ENCODE measurements around the gene DGKD.

Gene DGKD

DNA sequence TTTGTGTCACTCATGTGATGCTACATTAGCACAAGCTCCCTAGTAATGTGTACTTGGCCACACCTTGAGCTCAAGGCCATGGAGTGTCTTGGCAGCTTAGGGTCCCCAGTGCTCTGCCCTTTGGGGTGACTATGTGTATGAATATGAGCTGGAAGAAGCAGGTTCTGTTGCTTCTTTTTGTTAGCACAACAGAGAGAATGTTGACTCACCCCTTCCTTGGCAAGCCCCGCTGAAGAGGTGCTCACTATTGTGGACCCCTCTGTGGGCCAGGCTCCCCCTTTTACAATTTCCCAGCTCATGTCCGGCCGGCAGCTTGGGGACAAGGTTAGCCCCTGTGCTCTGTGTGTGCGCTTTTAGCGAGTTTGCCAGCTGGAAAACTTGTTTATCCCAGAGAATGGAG is 48.1 kb downstream of the DGKD start:
- Histone ChIP-seq H3K4me3 (replicated peaks; ENCODE audit: insufficient read depth, low read length) (no peak overlapping the region), H3K27me3 (ENCODE audit: insufficient read depth, poor library complexity, severe bottlenecking) (no peaks in the 10 kb centered on the region), H3K27ac (replicated peaks) (no peak overlapping the region)
- TF ChIP-seq POLR2AphosphoS5 (IDR thresholded peaks at IDR 0.05; ENCODE audit: low read depth) (no peak), SPI1 (IDR thresholded peaks at IDR 0.05; ENCODE audit: borderline replicate concordance, low read depth) (no peak), GABPA (IDR thresholded peaks at IDR 0.05; ENCODE audit: low read depth) (no peak)
- TF ChIP-seq, protein P1, sequence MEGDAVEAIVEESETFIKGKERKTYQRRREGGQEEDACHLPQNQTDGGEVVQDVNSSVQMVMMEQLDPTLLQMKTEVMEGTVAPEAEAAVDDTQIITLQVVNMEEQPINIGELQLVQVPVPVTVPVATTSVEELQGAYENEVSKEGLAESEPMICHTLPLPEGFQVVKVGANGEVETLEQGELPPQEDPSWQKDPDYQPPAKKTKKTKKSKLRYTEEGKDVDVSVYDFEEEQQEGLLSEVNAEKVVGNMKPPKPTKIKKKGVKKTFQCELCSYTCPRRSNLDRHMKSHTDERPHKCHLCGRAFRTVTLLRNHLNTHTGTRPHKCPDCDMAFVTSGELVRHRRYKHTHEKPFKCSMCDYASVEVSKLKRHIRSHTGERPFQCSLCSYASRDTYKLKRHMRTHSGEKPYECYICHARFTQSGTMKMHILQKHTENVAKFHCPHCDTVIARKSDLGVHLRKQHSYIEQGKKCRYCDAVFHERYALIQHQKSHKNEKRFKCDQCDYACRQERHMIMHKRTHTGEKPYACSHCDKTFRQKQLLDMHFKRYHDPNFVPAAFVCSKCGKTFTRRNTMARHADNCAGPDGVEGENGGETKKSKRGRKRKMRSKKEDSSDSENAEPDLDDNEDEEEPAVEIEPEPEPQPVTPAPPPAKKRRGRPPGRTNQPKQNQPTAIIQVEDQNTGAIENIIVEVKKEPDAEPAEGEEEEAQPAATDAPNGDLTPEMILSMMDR (IDR thresholded peaks at IDR 0.05; ENCODE audit: insufficient read depth, low read length), result no peak
- TF ChIP-seq, protein P2, sequence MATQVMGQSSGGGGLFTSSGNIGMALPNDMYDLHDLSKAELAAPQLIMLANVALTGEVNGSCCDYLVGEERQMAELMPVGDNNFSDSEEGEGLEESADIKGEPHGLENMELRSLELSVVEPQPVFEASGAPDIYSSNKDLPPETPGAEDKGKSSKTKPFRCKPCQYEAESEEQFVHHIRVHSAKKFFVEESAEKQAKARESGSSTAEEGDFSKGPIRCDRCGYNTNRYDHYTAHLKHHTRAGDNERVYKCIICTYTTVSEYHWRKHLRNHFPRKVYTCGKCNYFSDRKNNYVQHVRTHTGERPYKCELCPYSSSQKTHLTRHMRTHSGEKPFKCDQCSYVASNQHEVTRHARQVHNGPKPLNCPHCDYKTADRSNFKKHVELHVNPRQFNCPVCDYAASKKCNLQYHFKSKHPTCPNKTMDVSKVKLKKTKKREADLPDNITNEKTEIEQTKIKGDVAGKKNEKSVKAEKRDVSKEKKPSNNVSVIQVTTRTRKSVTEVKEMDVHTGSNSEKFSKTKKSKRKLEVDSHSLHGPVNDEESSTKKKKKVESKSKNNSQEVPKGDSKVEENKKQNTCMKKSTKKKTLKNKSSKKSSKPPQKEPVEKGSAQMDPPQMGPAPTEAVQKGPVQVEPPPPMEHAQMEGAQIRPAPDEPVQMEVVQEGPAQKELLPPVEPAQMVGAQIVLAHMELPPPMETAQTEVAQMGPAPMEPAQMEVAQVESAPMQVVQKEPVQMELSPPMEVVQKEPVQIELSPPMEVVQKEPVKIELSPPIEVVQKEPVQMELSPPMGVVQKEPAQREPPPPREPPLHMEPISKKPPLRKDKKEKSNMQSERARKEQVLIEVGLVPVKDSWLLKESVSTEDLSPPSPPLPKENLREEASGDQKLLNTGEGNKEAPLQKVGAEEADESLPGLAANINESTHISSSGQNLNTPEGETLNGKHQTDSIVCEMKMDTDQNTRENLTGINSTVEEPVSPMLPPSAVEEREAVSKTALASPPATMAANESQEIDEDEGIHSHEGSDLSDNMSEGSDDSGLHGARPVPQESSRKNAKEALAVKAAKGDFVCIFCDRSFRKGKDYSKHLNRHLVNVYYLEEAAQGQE (IDR thresholded peaks at IDR 0.05; ENCODE audit: insufficient replicate concordance, low read depth), result no peak
- no peak for DNase-seq (ENCODE audit: low read depth in 1 of 2, low spot score in 1 of 2)

- no peak for DNase-seq (ENCODE audit: low read depth in 1 of 2, low spot score in 1 of 2)
- no peaks in the 10 kb centered on the region for H3K27me3 ChIP-seq (ENCODE audit: insufficient read depth, poor library complexity, severe bottlenecking)
- no peak overlapping the region for H3K27ac ChIP-seq (replicated peaks)
- H3K4me3 ChIP-seq (replicated peaks; ENCODE audit: insufficient read depth, low read length), result no peak overlapping the region
- TF ChIP-seq POLR2AphosphoS5 (IDR thresholded peaks at IDR 0.05; ENCODE audit: low read depth), result no peak
These were observed 48.5 kb downstream of the DGKD start for GRCh38 chr2:233402789-233403188.

GRCh38 chr2:233404222-233404621 is 49.9 kb downstream of the DGKD start:
- no peak for TF ChIP-seq POLR2AphosphoS5 (IDR thresholded peaks at IDR 0.05; ENCODE audit: low read depth)
- TF ChIP-seq, protein P1 (IDR thresholded peaks at IDR 0.05; ENCODE audit: insufficient read depth, low read length), result peak; percentile 23
- no peak overlapping the region for H3K4me3 ChIP-seq (replicated peaks; ENCODE audit: insufficient read depth, low read length)
- peak in 1 of 2 experiments; percentile 46 for DNase-seq (ENCODE audit: low read depth in 1 of 2, low spot score in 1 of 2)
- H3K27me3 ChIP-seq (ENCODE audit: insufficient read depth, poor library complexity, severe bottlenecking), result no peaks in the 10 kb centered on the region
- H3K27ac ChIP-seq (replicated peaks), result no peak overlapping the region

GRCh38 chr2:233406865-233407264 is 52.6 kb downstream of the DGKD start:
- Histone ChIP-seq H3K27ac (replicated peaks) (no peak overlapping the region), H3K27me3 (ENCODE audit: insufficient read depth, poor library complexity, severe bottlenecking) (no peaks in the 10 kb centered on the region), H3K4me3 (replicated peaks; ENCODE audit: insufficient read depth, low read length) (no peak overlapping the region)
- TF ChIP-seq GABPA (IDR thresholded peaks at IDR 0.05; ENCODE audit: low read depth) (no peak), POLR2AphosphoS5 (IDR thresholded peaks at IDR 0.05; ENCODE audit: low read depth) (no peak)
- TF ChIP-seq, protein P1 (IDR thresholded peaks at IDR 0.05; ENCODE audit: insufficient read depth, low read length), result no peak
- no peak for DNase-seq (ENCODE audit: low read depth in 1 of 2, low spot score in 1 of 2)

DNA sequence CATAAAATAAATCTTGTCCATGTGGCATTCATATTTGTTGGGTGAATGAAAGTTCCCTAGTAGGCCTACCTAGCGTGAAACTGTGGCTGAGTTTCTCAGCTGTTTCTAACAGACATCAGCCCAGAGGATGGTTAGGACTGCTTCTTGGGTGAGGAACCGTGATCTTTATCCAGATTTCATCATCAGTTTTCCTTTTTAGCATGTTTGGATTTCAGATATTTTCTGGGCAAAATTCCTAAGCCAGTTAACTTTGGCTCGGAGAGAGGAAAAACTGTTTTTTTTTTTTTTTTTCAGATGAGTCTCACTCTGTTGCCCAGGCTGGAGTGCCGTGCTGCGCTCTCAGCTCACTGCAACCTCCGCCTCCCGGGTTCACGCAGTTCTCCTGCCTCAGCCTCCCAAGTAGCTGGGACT is 53.5 kb downstream of the DGKD start:
- TF ChIP-seq, protein P1 (IDR thresholded peaks at IDR 0.05; ENCODE audit: insufficient read depth, low read length), result no peak
- Histone ChIP-seq H3K27ac (replicated peaks) (no peak overlapping the region), H3K27me3 (ENCODE audit: insufficient read depth, poor library complexity, severe bottlenecking) (no peaks in the 10 kb centered on the region), H3K4me3 (replicated peaks; ENCODE audit: insufficient read depth, low read length) (no peak overlapping the region)
- no peak for DNase-seq (ENCODE audit: low read depth in 1 of 2, low spot score in 1 of 2)
